Nephron progenitor cell (in vitro differentiated cells): Measurements from ENCODE around the gene CA10.

Experiments
- DNase-seq: peaks from one replicate; pipeline ENCODE4 v3.0.0; 2021
- H3K27ac Mint-ChIP-seq: 2 replicates; pipeline ENCODE4 v1.8.0; 2021; ENCODE audit warnings: mild to moderate bottlenecking, moderate library complexity, mixed read lengths
- H3K27me3 Mint-ChIP-seq: 2 replicates; pipeline ENCODE4 v1.8.0; 2021; ENCODE audit warnings: mild to moderate bottlenecking, low read depth, mixed read lengths; ENCODE audit not compliant: poor library complexity
- H3K36me3 Mint-ChIP-seq: 2 replicates; pipeline ENCODE4 v1.8.0; 2021; ENCODE audit warnings: low read depth, mixed read lengths
- H3K4me1 Mint-ChIP-seq: 2 replicates; pipeline ENCODE4 v1.8.0; 2021; ENCODE audit warnings: mixed read lengths
- H3K4me3 Mint-ChIP-seq: 2 replicates; pipeline ENCODE4 v1.8.0; 2021; ENCODE audit warnings: mild to moderate bottlenecking, moderate library complexity, mixed read lengths
- H3K9me3 Mint-ChIP-seq: 2 replicates; pipeline ENCODE4 v1.8.0; 2021; ENCODE audit warnings: mild to moderate bottlenecking, moderate library complexity, mixed read lengths
- CTCF ChIP-seq: fragments of 200-600 bp; sonication (generic); IDR thresholded peaks from 2 replicates; pipeline ENCODE4 v1.5.0; 2021; ENCODE audit warnings: antibody characterized with exemption

Gene CA10

GRCh38 chr17:51793686-51794085 is 364.8 kb downstream of the CA10 start:
- no peaks in the 10 kb centered on the region for H3K36me3 Mint-ChIP-seq
- H3K4me1 Mint-ChIP-seq = no peaks in the 10 kb centered on the region
- peaks cover 13% of the 10 kb centered on the region for H3K27me3 Mint-ChIP-seq
- no peak overlapping the region for H3K27ac Mint-ChIP-seq
- no peaks in the 10 kb centered on the region for H3K9me3 Mint-ChIP-seq
- no peak for DNase-seq
- no peak overlapping the region for H3K4me3 Mint-ChIP-seq
- TF ChIP-seq CTCF = no peak

- DNase-seq = no peak
- H3K36me3 Mint-ChIP-seq = no peaks in the 10 kb centered on the region
These were observed 379.7 kb downstream of the CA10 start for GRCh38 chr17:51778842-51779241.

GRCh38 chr17:51770027-51770759 is 388.3 kb downstream of the CA10 start:
- TF ChIP-seq CTCF = no peak
- DNase-seq = no peak
- H3K27ac Mint-ChIP-seq = no peak overlapping the region
- H3K36me3 Mint-ChIP-seq = no peaks in the 10 kb centered on the region
- no peaks in the 10 kb centered on the region for H3K9me3 Mint-ChIP-seq
- H3K27me3 Mint-ChIP-seq = peaks cover 9% of the 10 kb centered on the region
- H3K4me3 Mint-ChIP-seq = no peak overlapping the region
- H3K4me1 Mint-ChIP-seq = no peaks in the 10 kb centered on the region

More at GRCh38 chr17:51778842-51779241, 379.7 kb downstream of the CA10 start:
- H3K27ac Mint-ChIP-seq = no peak overlapping the region
- no peak overlapping the region for H3K4me3 Mint-ChIP-seq
- H3K9me3 Mint-ChIP-seq = no peaks in the 10 kb centered on the region
- no peaks in the 10 kb centered on the region for H3K4me1 Mint-ChIP-seq
- peaks cover 7% of the 10 kb centered on the region for H3K27me3 Mint-ChIP-seq
- TF ChIP-seq CTCF = no peak

- TF ChIP-seq CTCF = no peak
- peaks cover 3% of the 10 kb centered on the region for H3K4me1 Mint-ChIP-seq
- no peak overlapping the region for H3K27ac Mint-ChIP-seq
- no peak for DNase-seq
- H3K27me3 Mint-ChIP-seq = peaks cover 9% of the 10 kb centered on the region
- H3K36me3 Mint-ChIP-seq = no peaks in the 10 kb centered on the region
- H3K4me3 Mint-ChIP-seq = no peak overlapping the region
- no peaks in the 10 kb centered on the region for H3K9me3 Mint-ChIP-seq
These were observed 389.3 kb downstream of the CA10 start for GRCh38 chr17:51769231-51769630.

GRCh38 chr17:51768706-51769105 is 389.8 kb downstream of the CA10 start:
- no peaks in the 10 kb centered on the region for H3K36me3 Mint-ChIP-seq
- no peak for DNase-seq

More at GRCh38 chr17:51768706-51769105, 389.8 kb downstream of the CA10 start:
- no peak for TF ChIP-seq CTCF
- Mint-ChIP-seq H3K9me3 (no peaks in the 10 kb centered on the region), H3K27ac (no peak overlapping the region), H3K27me3 (peaks cover 9% of the 10 kb centered on the region), H3K4me1 (peaks cover 7% of the 10 kb centered on the region), H3K4me3 (no peak overlapping the region)
